AG04450 (cell line): ENCODE results near the gene SLC35E2B. TPM values are rescaled to one million over a fixed set of nuclear protein-coding genes. Genes with fewer than 3 reads are reported as not detected.
"Not testable (repeated sequence)": the region's sequence is repeated elsewhere in the genome, so short reads cannot be mapped to it uniquely, and the experiment has no call there.

Experiments
- CTCF ChIA-PET: fragments of 300-600, 350-600 bp; formaldehyde crosslinking; extraction: SDS; loops from one replicate; lab custom pipeline; 2022; ENCODE audit warnings: antibody characterized with exemption, inconsistent platforms; lab: Charles Lee
- POLR2A ChIA-PET: fragments of 350-600 bp; formaldehyde crosslinking; extraction: SDS; loops from one replicate; lab custom pipeline; 2021; ENCODE audit warnings: antibody characterized with exemption, inconsistent platforms; lab: Yijun Ruan, JAX
- DNase-seq: peaks from one replicate; pipeline ENCODE4 v3.0.0-alpha.2; 2011; ENCODE audit warnings: low read depth, low spot score
- H3K27ac ChIP-seq: one replicate; pipeline ENCODE4 v1.5.1; 2012; ENCODE audit warnings: low read depth, low read length, control low read depth
- H3K27me3 ChIP-seq: one replicate; pipeline ENCODE4 v1.6.0; 2012; ENCODE audit warnings: low read length; ENCODE audit not compliant: control insufficient read depth, insufficient read depth
- H3K4me3 ChIP-seq: 2 replicates; pipeline ENCODE4 v1.5.1; 2011; ENCODE audit warnings: mild to moderate bottlenecking, low read depth, low read length, control low read depth
- H3K9me3 ChIP-seq: 2 replicates; pipeline ENCODE4 v1.5.1; 2012; ENCODE audit warnings: low read length; ENCODE audit not compliant: control insufficient read depth, insufficient read depth
- polyA plus RNA-seq: library from polyadenylated mRNA; depleted of rRNA; stranded (reverse); fragments of >200 nt; gene quantifications from 2 replicates; pipeline ENCODE4 v1.2.3, GENCODE V29; 2011
- TF ChIP-seq, protein P1 (sequence below): IDR thresholded peaks from 2 replicates; pipeline ENCODE4 v1.5.1; 2011; ENCODE audit warnings: low read depth, low read length, control low read depth, inconsistent platforms

Gene SLC35E2B
- polyA plus RNA-seq, 1 experiment = 30.5 TPM

GRCh38 chr1:1728308-1729005 lies 35.9 kb upstream of the SLC35E2B start:
- H3K4me3 ChIP-seq, CTCF ChIA-PET, POLR2A ChIA-PET, H3K27me3 ChIP-seq, H3K9me3 ChIP-seq: not testable (repeated sequence)
- H3K27ac ChIP-seq = peak overlapping the region; percentile 75
- peak; percentile 21 for DNase-seq

- DNase-seq, CTCF ChIA-PET, H3K27ac ChIP-seq, H3K9me3 ChIP-seq, H3K27me3 ChIP-seq, POLR2A ChIA-PET, H3K4me3 ChIP-seq: not testable (repeated sequence)
Observed at GRCh38 chr1:1727131-1727651, 34.6 kb upstream of the SLC35E2B start.

DNA sequence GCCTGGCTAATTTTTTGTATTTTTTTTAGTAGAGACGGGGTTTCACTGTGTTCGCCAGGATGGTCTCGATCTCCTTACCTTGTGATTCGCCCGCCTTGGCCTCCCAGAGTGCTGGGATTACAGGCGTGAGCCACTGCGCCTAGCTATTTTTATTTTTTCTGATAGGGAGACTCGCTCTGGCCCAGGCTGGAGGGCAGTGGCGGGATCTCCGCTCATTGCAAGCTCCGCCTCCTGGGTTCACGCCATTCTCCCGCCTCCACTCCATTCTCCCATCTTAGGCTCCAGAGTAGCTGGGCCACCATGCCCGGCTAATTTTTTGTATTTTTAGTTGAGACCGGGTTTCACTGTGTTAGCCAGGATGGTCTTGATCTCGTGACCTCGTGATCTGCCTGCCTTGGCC lies 33.5 kb upstream of the SLC35E2B start:
- H3K27me3 ChIP-seq, H3K9me3 ChIP-seq, DNase-seq, H3K27ac ChIP-seq, H3K4me3 ChIP-seq, CTCF ChIA-PET: not testable (repeated sequence)
- POLR2A ChIA-PET = interaction anchor here (0.6 kb wide), 1 partner anchor 65 kb away, joined by 5 read pairs; no protein-coding TSS in a partner anchor

DNA sequence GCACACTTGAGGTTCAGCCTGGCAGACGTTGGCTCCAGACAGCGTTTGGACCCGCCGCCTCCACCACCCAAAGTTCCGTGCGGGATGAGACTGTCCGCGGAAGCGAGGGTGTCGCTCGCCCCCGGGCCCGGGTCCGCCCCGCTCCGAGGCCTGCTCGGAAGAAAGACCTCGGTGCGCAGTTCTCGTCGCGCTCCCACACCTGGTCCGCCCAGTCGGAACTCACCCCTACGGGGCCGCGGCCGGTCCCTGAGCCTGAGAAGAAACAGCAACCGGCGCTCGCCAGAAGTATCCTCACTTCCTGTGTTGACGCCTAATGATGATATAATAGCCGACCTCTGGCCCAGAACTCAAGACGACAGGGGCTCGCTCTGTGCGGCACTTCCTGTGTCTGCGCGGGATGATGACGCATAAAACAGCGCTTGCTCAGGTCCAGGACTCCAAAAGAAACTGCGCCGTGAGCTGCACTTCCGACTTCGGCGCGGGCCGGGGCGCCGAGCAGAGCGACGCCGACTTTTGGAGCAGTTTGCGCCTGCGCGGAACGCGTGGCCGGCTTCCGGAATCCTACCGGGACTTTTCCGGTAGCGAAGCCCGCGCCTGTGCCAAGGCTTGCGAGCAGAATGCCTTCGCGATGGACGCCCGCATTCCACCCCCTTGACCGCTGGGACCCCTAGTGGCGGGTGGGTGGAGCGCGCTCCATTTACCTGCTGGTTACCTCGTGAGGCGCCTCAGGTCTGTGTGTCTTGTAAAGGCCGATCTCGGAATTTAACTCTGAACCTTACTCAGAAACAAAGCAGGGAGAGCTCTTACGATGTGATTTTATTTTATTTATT lies 31.7 kb upstream of the SLC35E2B start, which contains the start of gene CDK11A:
Gene CDK11A, minus strand, starts transcription at position 323 of the 830 bp plus-strand sequence. CDS start 1,539 bp downstream, outside the sequence.
- not testable (repeated sequence) for H3K27me3 ChIP-seq, H3K9me3 ChIP-seq
- TF ChIP-seq, protein P1, sequence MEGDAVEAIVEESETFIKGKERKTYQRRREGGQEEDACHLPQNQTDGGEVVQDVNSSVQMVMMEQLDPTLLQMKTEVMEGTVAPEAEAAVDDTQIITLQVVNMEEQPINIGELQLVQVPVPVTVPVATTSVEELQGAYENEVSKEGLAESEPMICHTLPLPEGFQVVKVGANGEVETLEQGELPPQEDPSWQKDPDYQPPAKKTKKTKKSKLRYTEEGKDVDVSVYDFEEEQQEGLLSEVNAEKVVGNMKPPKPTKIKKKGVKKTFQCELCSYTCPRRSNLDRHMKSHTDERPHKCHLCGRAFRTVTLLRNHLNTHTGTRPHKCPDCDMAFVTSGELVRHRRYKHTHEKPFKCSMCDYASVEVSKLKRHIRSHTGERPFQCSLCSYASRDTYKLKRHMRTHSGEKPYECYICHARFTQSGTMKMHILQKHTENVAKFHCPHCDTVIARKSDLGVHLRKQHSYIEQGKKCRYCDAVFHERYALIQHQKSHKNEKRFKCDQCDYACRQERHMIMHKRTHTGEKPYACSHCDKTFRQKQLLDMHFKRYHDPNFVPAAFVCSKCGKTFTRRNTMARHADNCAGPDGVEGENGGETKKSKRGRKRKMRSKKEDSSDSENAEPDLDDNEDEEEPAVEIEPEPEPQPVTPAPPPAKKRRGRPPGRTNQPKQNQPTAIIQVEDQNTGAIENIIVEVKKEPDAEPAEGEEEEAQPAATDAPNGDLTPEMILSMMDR = 0 out of 2 replicates have a peak, but pooled peaks have one; percentile 17
- CTCF ChIA-PET = interaction anchor here (1.0 kb wide), 1 partner anchor 185 kb away, joined by 3 read pairs; no protein-coding TSS in a partner anchor
- H3K4me3 ChIP-seq = peak within 1 kb of the TSS; percentile 67
- H3K27ac ChIP-seq = peak within 1 kb of the TSS; percentile 92
- POLR2A ChIA-PET = interaction anchor here (0.6 kb wide), 1 partner anchor 31 kb away, joined by 3 read pairs; no protein-coding TSS in a partner anchor
- DNase-seq = peak; percentile 99

- no peaks in the 10 kb centered on the region for H3K27me3 ChIP-seq
- no peak overlapping the region for H3K4me3 ChIP-seq
- no peaks in the 10 kb centered on the region for H3K9me3 ChIP-seq
- DNase-seq = no peak
- ChIA-PET CTCF (no interaction called here), POLR2A (no interaction called here)
- TF ChIP-seq, protein P1 = no peak
- no peak overlapping the region for H3K27ac ChIP-seq
Observed at GRCh38 chr1:1721201-1721600, 28.6 kb upstream of the SLC35E2B start.

GRCh38 chr1:1715109-1715883 lies 22.7 kb upstream of the SLC35E2B start:
- CTCF ChIA-PET, DNase-seq, H3K27ac ChIP-seq, H3K4me3 ChIP-seq, H3K27me3 ChIP-seq, H3K9me3 ChIP-seq, POLR2A ChIA-PET: not testable (repeated sequence)

DNA sequence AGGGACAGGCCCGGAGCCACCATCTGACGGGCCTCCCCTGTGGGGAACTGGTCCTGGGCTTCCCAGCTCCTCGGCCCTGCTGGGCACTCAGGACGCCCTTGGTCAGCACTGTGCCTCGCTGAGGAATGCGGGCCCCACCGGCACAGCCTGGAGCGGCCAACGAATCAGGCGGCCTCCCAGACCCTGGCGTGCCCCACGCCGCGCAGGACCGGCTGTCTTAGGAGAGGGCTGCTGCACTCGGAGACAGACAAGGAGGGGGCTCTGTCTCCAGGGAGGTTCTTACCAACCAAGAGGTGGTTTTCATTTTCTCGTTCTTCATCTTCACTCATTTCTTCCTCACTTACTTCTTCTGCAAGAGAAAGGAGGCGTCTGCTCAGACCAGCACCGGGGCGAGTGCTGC lies 15.3 kb upstream of the SLC35E2B start:
- H3K9me3 ChIP-seq, H3K27me3 ChIP-seq, POLR2A ChIA-PET, H3K27ac ChIP-seq, H3K4me3 ChIP-seq, CTCF ChIA-PET, DNase-seq: not testable (repeated sequence)

- H3K27ac ChIP-seq, DNase-seq, POLR2A ChIA-PET, H3K4me3 ChIP-seq, H3K9me3 ChIP-seq, CTCF ChIA-PET, H3K27me3 ChIP-seq: not testable (repeated sequence)
Observed at GRCh38 chr1:1707241-1707640, 14.6 kb upstream of the SLC35E2B start.

- H3K4me3 ChIP-seq, DNase-seq, POLR2A ChIA-PET, H3K27ac ChIP-seq, CTCF ChIA-PET, H3K9me3 ChIP-seq, H3K27me3 ChIP-seq: not testable (repeated sequence)
Observed at GRCh38 chr1:1705623-1706022, 13.0 kb upstream of the SLC35E2B start.
